CD14-positive monocyte (primary cell): ENCODE measurements around the gene HNRNPAB. TPM values are rescaled to one million over a fixed set of nuclear protein-coding genes. Genes with fewer than 3 reads are reported as not detected.

Source experiments
- DNase-seq, 3 donors: peaks; one replicate each; pipeline ENCODE4 v3.0.0-alpha.2; 2011 to 2022
- H2AFZ ChIP-seq: 2 replicates; pipeline ENCODE4 v1.6.0; 2012; ENCODE audit warnings: mild to moderate bottlenecking, low read depth, low read length, inconsistent platforms; ENCODE audit not compliant: insufficient read depth, poor library complexity, severe bottlenecking
- H3K27ac ChIP-seq, 2 donors: 1 replicate in 1 of 2; 2 replicates in 1 of 2; pipeline ENCODE4 v1.5.1; 2012 to 2013; ENCODE audit warnings: low read length in 2 of 2, control low read depth in 1 of 2, inconsistent platforms in 1 of 2, low read depth in 1 of 2, mild to moderate bottlenecking in 1 of 2
- H3K27me3 ChIP-seq, 2 donors: one replicate each; pipeline versions ENCODE4 v1.6.0 to v1.6.1; 2011 to 2013; ENCODE audit warnings: low read length in 2 of 2; ENCODE audit not compliant: control insufficient read depth in 2 of 2, insufficient read depth in 2 of 2
- H3K36me3 ChIP-seq, 2 donors: replicated peaks in 1 of 2; 1 replicate in 1 of 2; 2 replicates in 1 of 2; pipeline versions ENCODE4 v1.5.1 to v1.6.1; 2012 to 2013; ENCODE audit warnings: low read length in 2 of 2, control low read depth in 1 of 2, inconsistent platforms in 1 of 2, mild to moderate bottlenecking in 1 of 2; ENCODE audit not compliant: insufficient read depth in 2 of 2, control insufficient read depth in 1 of 2
- H3K4me1 ChIP-seq, 2 donors: 1 replicate in 1 of 2; 2 replicates in 1 of 2; pipeline versions ENCODE4 v1.5.1 to v1.6.1; 2012 to 2013; ENCODE audit warnings: low read length in 2 of 2, control low read depth in 1 of 2, inconsistent platforms in 1 of 2, mild to moderate bottlenecking in 1 of 2, moderate library complexity in 1 of 2; ENCODE audit not compliant: insufficient read depth in 2 of 2, control insufficient read depth in 1 of 2
- H3K4me2 ChIP-seq: replicated peaks from 2 replicates; pipeline ENCODE3; 2012; ENCODE audit warnings: low read length, moderate library complexity, mild to moderate bottlenecking; ENCODE audit not compliant: poor library complexity, severe bottlenecking; ENCODE audit errors: extremely low read depth
- H3K4me3 ChIP-seq, 3 experiments: fragments of 200-600 bp in 1 of 3; sonication (generic) in 1 of 3; replicated peaks in 1 of 3; 1 replicate in 2 of 3; 2 replicates in 1 of 3; pipeline ENCODE4 v1.5.1; 2011 to 2013; ENCODE audit warnings: low read length in 3 of 3, mild to moderate bottlenecking in 3 of 3, control low read depth in 2 of 3, low read depth in 2 of 3, inconsistent platforms in 1 of 3, moderate library complexity in 1 of 3
- H3K79me2 ChIP-seq: 2 replicates; pipeline ENCODE4 v1.6.0; 2012; ENCODE audit warnings: mild to moderate bottlenecking, control low read depth, inconsistent platforms, low read length, moderate library complexity; ENCODE audit not compliant: insufficient read depth
- H3K9ac ChIP-seq: 2 replicates; pipeline ENCODE4 v1.6.0; 2017; ENCODE audit warnings: low read length, mild to moderate bottlenecking; ENCODE audit not compliant: insufficient read depth, poor library complexity, severe bottlenecking
- H3K9me3 ChIP-seq, 2 donors: replicated peaks in 1 of 2; 1 replicate in 1 of 2; 2 replicates in 1 of 2; pipeline versions ENCODE4 v1.5.1 to v1.6.1; 2012 to 2013; ENCODE audit warnings: low read length in 2 of 2, control low read depth in 1 of 2; ENCODE audit not compliant: control insufficient read depth in 1 of 2, insufficient read depth in 1 of 2
- H4K20me1 ChIP-seq: 2 replicates; pipeline ENCODE4 v1.6.0; 2012; ENCODE audit warnings: mild to moderate bottlenecking, low read length, control low read depth, moderate library complexity; ENCODE audit not compliant: insufficient read depth
- H3K27ac Mint-ChIP-seq, 7 donors: one replicate each; pipeline ENCODE4 v1.8.0; 2020; ENCODE audit warnings: mild to moderate bottlenecking in 7 of 7, mixed read lengths in 7 of 7, moderate library complexity in 6 of 7, inconsistent platforms in 2 of 7
- H3K27me3 Mint-ChIP-seq, 3 donors: one replicate each; pipeline ENCODE4 v1.8.0; 2021 to 2022; ENCODE audit warnings: low read depth in 3 of 3, mild to moderate bottlenecking in 3 of 3, mixed read lengths in 3 of 3, moderate library complexity in 3 of 3, inconsistent platforms in 1 of 3
- H3K36me3 Mint-ChIP-seq, 2 donors: one replicate each; pipeline ENCODE4 v1.8.0; 2020; ENCODE audit warnings: mixed read lengths in 2 of 2, inconsistent platforms in 1 of 2, mild to moderate bottlenecking in 1 of 2
- H3K4me1 Mint-ChIP-seq: one replicate; pipeline ENCODE4 v1.8.0; 2020; ENCODE audit warnings: mild to moderate bottlenecking, mixed read lengths
- H3K4me3 Mint-ChIP-seq, 2 donors: one replicate each; pipeline ENCODE4 v1.8.0; 2020; ENCODE audit warnings: mild to moderate bottlenecking in 2 of 2, mixed read lengths in 2 of 2, moderate library complexity in 1 of 2
- H3K9me3 Mint-ChIP-seq, 7 donors: one replicate each; pipeline ENCODE4 v1.8.0; 2020 to 2022; ENCODE audit warnings: mixed read lengths in 7 of 7, mild to moderate bottlenecking in 6 of 7, moderate library complexity in 6 of 7, inconsistent platforms in 2 of 7
- whole genome bisulfite sequencing: methylation state at CpG from one replicate; pipeline ENCODE4 v1.1.5; 2013; ENCODE audit warnings: missing lambda C conversion rate; ENCODE audit not compliant: insufficient coverage; 5-methylcytosine and 5-hydroxymethylcytosine counted together
- intact Hi-C, 2 donors: fragments of 100-400 bp; cut with micrococcal nuclease; formaldehyde crosslinking; loops; one replicate each; pipeline versions ENCODE4 v1.15.0 to v1.15.1; 2023
- polyA plus RNA-seq, 3 donors: library from polyadenylated mRNA; depleted of rRNA in 1 of 3; unstranded in 2 of 3; stranded (reverse) in 1 of 3; fragments of 300-500 nt in 2 of 3; fragments of >200 nt in 1 of 3; fragmentation: Illumina TruSeq in 2 of 3; gene quantifications; 1 replicate in 2 of 3; 2 replicates in 1 of 3; pipeline ENCODE4 v1.2.3, GENCODE V29; 2012 to 2021
- TF ChIP-seq, protein P1 (sequence below): fragments of 200-600 bp; IDR thresholded peaks from one replicate; pipeline ENCODE4 v1.8.0; 2022; ENCODE audit warnings: antibody characterized with exemption, mild to moderate bottlenecking

Gene HNRNPAB
- polyA plus RNA-seq, 3 donors, result 44.8 to 59.4 (median 54.2) TPM

DNA sequence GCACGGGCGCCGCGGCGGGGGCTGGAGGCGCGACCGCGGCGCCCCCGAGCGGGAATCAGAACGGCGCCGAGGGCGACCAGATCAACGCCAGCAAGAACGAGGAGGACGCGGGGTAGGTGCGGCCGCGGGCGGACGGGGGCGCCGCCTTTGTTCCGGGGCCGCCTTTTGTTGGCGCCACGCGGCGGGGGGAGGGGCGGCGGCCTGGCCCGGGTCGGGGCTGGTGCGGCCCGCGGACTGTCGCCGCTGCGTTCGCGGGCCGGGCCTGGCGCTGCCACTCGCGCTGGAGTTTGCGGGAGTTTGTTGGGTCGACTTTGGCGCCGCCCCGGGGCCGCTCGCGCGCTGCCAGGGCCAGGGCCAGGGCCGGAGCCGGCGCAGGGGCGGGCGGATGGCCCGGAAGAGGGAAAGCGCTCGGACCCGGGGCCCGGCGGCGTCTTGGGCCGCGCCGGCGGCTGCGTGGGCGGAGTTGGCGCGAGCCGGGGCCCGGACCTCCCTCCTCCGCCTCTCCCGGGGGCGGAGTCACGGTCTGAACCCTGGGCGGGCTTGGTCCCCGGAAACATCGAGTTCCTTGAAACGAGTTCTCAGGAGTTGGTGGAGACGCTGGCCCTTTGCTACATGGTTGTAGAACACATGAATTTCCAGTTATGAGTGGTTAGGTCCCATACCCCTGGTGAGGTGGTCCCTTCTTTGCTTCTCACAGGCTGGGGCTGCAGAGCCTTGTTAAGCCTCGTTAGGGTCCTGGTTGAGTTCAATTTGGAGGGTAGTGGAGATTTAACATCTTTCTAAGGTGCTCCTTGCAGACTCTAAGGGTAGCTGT lies 809 bp downstream of the HNRNPAB start:
- peaks cover 67% of the 10 kb centered on the region for H3K79me2 ChIP-seq
- peaks cover 28 to 47% of the 10 kb centered on the region in 2 donors for H3K4me1 ChIP-seq

DNA sequence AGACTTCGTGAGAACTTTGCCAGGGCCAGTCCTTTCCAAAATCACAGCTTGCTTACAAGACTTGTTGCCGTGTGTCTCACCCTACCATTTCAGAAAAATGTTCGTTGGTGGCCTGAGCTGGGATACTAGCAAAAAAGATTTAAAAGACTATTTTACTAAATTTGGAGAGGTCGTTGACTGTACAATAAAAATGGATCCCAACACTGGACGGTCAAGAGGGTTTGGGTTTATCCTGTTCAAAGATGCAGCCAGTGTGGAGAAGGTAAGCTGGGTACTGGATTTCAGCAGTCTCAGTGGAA lies 1.4 kb downstream of the HNRNPAB start:
- peak overlapping the region; percentile 58 to 77 for H3K4me3 Mint-ChIP-seq
- Histone ChIP-seq H3K9me3 (no peaks in the 10 kb centered on the region), H3K9ac (peak overlapping the region; percentile 88), H3K36me3 (peaks cover 41 to 46% of the 10 kb centered on the region in 2 donors), H3K27ac (peak overlapping the region in 1 of 2 donors; percentile 71), H2AFZ (no peak overlapping the region), H3K79me2 (peaks cover 71% of the 10 kb centered on the region), H3K4me2 (peak overlapping the region; percentile 82), H3K4me3 (peak overlapping the region; percentile 73 to 81 (median 80)), H3K27me3 (no peaks in the 10 kb centered on the region), H3K4me1 (peaks cover 28 to 47% of the 10 kb centered on the region in 2 donors), H4K20me1 (peaks cover 56% of the 10 kb centered on the region)
- peaks cover 44% of the 10 kb centered on the region for H3K4me1 Mint-ChIP-seq
- no peak for DNase-seq
- peak overlapping the region; percentile 2 to 85 (median 57) for H3K27ac Mint-ChIP-seq
- intact Hi-C loops, result no loop called here
- 25% methylated on average over 1 of the region's 5 CpGs for WGBS
- TF ChIP-seq, protein P1, sequence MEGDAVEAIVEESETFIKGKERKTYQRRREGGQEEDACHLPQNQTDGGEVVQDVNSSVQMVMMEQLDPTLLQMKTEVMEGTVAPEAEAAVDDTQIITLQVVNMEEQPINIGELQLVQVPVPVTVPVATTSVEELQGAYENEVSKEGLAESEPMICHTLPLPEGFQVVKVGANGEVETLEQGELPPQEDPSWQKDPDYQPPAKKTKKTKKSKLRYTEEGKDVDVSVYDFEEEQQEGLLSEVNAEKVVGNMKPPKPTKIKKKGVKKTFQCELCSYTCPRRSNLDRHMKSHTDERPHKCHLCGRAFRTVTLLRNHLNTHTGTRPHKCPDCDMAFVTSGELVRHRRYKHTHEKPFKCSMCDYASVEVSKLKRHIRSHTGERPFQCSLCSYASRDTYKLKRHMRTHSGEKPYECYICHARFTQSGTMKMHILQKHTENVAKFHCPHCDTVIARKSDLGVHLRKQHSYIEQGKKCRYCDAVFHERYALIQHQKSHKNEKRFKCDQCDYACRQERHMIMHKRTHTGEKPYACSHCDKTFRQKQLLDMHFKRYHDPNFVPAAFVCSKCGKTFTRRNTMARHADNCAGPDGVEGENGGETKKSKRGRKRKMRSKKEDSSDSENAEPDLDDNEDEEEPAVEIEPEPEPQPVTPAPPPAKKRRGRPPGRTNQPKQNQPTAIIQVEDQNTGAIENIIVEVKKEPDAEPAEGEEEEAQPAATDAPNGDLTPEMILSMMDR, result no peak
- H3K27me3 Mint-ChIP-seq, result peaks cover 0 to 1% (median 0%) of the 10 kb centered on the region in 3 donors
- peaks cover 45 to 46% of the 10 kb centered on the region in 2 donors for H3K36me3 Mint-ChIP-seq
- H3K9me3 Mint-ChIP-seq, result no peaks in the 10 kb centered on the region

More for the DNA sequence above, 809 bp downstream of the HNRNPAB start:
- peak overlapping the region; percentile 22 to 71 for H3K27ac ChIP-seq
- peaks cover 50% of the 10 kb centered on the region for H4K20me1 ChIP-seq
- H2AFZ ChIP-seq, result peak overlapping the region; percentile 73
- peak overlapping the region; percentile 82 for H3K4me2 ChIP-seq
- H3K9ac ChIP-seq, result peak overlapping the region; percentile 88
- H3K27me3 ChIP-seq, result no peaks in the 10 kb centered on the region
- H3K9me3 ChIP-seq, result no peaks in the 10 kb centered on the region
- under 1% methylated on average over 88 of the region's 90 CpGs for WGBS
- TF ChIP-seq, protein P1, result no peak
- H3K27me3 Mint-ChIP-seq, result no peaks in the 10 kb centered on the region
- H3K4me3 Mint-ChIP-seq, result peak overlapping the region; percentile 58 to 89
- H3K9me3 Mint-ChIP-seq, result no peaks in the 10 kb centered on the region
- H3K4me3 ChIP-seq, result peak overlapping the region; percentile 77 to 81 (median 80)
- peaks cover 40 to 41% of the 10 kb centered on the region in 2 donors for H3K36me3 Mint-ChIP-seq
- H3K27ac Mint-ChIP-seq, result peak overlapping the region; percentile 30 to 85 (median 57)
- peak; percentile 49 to 54 (median 53) for DNase-seq
- peaks cover 35 to 41% of the 10 kb centered on the region in 2 donors for H3K36me3 ChIP-seq
- intact Hi-C loops, result no loop called here
- peaks cover 46% of the 10 kb centered on the region for H3K4me1 Mint-ChIP-seq
